Colon (tissue), 2 donors: Measurements from ENCODE around the gene TEX19.
"Not testable (repeated sequence)": the region's sequence is repeated elsewhere in the genome, so short reads cannot be mapped to it uniquely, and the experiment has no call there.

ENCODE experiments used
- FAIRE-seq: peaks from 2 replicates; lab custom pipeline; 2012; peaks lifted over from hg19 to GRCh38; lab: Jason Lieb, UNC
- donor health status: control.
- donor health status: control.

Gene TEX19

GRCh38 chr17:82338858-82339633 is 20.0 kb upstream of the TEX19 start:
- no peak for FAIRE-seq

DNA sequence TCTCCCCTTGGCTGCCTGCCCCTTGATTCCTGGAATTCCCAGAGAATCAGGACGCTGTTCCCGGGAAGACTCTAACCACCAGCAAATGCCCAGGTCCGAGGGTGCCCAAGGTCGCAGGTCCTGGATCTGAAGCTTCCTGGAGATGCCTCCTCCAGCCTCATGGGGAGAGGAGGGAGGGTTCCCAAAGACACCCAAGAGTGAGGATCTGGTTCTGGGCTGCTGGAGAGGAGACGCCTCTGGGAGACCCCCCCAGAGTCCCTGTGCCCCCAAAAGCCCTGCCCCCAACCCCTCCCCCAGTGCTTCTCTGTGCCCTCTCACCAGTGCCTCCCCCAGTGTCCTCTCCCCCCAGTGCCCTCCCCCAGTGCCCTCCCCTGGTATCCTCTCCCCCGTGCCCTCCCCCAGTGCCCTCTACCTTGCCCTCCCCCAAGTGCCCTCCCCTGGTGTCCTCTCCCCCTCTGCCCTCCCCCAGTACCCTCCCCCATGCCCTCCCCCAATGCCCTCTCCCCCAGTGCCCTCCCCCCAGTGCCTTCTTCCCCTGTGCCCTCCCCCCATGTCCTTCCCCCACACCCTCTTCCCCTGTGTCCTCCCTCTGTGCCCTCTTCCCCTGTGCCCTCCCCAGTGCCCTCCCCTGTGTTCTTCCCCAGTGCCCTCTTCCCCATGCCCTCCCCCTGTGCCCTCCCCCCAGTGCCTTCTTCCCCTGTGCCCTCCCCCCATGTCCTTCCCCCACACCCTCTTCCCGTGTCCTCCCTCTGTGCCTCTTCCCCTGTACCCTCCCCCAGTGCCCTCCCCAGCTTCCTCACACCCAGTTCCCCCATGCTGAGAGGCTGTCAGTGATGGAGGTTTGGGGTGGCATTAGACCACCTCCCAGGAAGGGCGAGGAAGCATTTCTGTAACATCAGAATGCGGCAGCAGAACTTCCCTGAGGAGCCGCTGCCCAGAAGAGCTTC is 19.1 kb upstream of the TEX19 start:
- FAIRE-seq = no peak

DNA sequence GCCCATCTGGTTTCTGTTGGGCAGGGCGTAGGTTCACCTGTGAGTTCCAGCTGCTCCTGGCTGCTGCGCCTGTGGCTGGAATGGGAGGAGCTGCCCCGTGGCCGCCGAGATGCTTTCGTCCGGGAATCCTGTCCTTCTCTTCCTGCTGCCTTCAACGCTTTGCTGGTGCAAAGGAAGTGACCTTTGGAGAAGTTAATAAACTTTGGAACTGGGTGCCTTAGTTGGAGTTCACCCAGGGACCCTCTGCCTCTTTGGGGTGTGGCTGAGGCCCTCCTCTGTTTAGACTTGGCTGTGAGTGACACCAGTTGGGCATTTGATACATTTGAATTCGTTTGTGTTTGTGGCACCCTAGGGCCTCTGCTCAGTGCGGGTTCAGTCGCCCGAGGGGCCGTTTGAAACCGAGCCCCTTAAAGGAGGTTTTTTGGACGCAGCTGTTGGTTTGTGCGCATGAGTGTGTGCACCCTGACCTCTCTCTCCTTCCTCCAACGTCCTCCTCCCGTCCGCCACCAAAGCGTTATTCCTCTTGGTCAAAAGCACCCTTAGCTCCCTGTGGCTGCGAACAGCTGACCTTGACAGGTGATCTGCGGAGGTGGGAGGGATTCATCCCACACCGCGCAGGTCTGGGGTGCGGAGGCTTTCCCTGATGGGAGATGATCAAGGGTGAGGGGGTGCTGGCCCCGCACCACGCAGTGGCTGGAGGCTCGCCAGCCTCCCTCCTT is 16.5 kb upstream of the TEX19 start:
- FAIRE-seq = no peak

- no peak for FAIRE-seq
Observed at GRCh38 chr17:82343560-82343959, 15.5 kb upstream of the TEX19 start.

GRCh38 chr17:82344175-82344907 is 14.7 kb upstream of the TEX19 start:
- no peak for FAIRE-seq

- no peak for FAIRE-seq
Observed at GRCh38 chr17:82345151-82345976, 13.7 kb upstream of the TEX19 start.

DNA sequence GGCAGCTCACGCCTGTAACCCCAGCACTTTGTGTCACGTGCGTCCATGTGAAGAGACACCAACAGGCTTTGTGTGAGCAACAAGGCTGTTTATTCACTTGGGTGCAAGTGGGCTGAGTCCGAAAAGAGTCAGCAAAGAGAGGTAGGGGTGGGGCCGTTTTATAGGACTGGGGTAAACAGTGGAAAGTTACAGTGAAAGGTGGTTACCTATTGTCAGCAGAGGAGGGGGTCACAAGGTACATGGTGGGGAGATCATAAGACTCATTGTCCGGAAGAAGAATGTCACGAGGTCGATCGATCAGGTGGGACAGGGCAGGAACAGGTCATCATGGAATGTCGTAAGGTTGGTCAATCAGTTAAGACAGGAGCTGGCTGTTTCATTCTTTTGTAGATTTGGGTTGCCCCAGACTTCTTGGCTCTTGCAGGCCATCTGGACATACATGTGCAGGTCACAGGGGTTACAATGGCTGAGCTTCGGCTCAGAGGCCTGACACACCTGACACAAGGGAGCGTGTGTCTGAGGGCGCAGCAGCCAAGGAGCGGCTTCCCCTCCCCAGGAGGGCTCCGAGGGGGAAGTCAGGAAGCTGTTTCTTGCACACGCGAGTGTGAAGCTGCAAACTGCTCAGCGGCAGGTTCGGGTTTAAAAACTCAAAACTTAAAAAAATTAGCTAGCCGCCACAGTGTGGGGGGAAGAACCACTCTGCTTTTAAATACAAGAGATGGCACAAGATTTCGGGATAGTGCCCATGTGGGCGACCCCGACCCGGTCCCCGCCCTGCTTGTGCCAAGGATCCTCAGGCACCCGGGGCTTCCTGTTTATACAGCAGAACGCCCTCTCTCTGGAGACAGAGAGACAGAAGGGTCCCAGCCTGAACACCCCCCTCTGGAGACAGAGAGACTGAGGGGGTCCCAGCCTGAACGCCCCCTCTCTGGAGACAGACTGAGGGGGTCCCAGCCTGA is 12.4 kb upstream of the TEX19 start:
- FAIRE-seq = no peak

DNA sequence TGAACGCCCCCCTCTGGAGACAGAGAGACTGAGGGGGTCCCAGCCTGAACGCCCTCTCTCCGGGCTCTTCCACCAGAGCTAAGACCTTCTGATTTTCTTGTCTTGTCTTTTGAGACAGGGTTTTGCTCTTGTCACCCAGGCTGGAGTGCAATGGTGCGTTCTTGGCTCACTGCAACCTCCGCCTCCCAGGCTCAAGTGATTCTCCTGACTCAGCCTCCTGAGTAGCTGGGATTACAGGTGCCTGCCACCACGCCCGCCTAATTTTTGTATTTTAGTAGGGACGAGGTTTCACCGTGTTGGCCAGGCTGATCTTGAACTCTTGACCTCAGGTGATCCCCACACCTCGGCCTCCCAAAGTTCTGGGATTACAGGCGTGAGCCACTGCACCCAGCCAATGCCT is 11.1 kb upstream of the TEX19 start:
- FAIRE-seq = not testable (repeated sequence)

DNA sequence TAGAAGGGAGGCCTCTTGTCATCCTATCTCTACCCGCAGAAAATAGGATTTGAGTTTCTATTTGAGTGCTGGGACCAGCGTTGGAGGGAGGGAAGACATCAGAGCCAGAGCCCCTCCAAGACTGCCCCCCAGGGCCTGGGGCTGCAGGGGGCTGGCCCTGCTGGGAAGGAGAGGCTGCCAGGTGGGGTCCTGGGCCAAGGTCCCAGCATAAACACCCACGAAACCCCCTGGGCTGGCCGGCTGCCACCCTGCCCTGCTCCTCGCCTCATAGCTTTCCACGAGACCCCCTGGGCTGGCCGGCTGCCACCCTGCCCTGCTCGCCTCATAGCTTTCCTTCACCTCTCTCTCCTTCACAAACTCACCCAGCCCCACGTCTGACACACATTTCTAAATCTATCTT is 10.6 kb upstream of the TEX19 start:
- FAIRE-seq = no peak

- no peak for FAIRE-seq
Observed at GRCh38 chr17:82348866-82349265, 10.2 kb upstream of the TEX19 start.

- FAIRE-seq = no peak
Observed at GRCh38 chr17:82349287-82349701, 9.8 kb upstream of the TEX19 start.

DNA sequence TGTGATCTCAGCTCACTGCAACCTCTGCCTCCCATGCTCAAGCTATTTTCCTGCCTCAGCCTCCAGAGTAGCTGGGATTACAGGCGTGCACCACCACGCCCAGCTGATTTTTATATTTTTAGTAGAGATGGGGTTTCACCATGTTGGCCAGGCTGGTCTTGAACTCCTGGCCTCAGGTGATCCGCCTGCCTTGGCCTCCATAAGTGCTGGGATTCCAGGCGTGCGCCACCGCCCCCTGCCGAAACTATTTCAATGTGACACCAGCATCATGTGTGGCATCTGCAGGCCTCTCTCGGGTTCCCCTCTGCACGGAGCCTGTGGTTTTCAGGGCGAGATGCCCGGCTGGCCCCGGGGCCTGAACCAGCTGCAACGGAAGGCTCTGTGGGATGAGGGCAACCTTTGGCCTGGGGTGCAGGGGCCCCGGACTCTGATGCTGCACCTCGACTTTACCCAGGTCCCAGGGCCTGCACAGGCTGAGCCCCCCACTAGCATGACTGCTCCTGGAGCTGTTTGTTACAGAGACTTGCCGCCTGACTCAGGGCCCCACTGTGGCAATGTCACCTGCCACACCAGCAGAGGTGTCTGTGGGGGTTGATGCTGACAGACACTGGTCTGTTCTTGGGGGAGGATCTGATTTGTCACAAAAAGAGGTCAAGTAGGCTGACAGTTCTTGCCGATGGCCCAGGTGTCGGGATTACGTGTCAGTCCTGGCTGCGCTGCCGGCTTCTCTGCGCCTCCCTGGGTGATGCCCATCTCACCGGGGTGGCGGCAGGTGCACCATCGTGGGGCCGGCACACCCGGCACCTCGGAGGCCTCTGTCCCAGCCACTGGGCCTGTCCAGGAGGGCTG is 8.6 kb upstream of the TEX19 start:
- no peak for FAIRE-seq

DNA sequence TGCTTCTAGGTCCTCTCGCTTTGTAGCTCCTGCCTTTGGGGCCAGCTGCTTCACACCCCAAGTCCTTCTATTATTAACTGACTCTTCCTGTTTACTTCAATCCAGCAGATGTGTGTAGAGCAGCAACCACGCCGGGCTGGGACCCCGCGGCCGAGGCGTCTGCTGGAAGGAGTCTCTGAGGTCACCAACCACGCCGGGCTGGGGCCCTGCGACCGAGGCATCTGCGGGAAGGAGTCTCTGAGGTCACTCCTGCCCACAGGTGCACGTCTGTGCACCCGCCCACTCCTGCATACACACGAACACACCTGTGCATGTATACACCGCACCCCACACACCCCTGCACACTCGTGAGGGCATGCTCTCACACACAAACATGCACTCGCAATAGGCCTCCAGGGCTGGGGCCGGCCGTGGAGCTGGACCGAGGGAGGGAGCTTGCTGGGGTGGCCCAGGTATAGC is 7.8 kb upstream of the TEX19 start:
- no peak for FAIRE-seq

DNA sequence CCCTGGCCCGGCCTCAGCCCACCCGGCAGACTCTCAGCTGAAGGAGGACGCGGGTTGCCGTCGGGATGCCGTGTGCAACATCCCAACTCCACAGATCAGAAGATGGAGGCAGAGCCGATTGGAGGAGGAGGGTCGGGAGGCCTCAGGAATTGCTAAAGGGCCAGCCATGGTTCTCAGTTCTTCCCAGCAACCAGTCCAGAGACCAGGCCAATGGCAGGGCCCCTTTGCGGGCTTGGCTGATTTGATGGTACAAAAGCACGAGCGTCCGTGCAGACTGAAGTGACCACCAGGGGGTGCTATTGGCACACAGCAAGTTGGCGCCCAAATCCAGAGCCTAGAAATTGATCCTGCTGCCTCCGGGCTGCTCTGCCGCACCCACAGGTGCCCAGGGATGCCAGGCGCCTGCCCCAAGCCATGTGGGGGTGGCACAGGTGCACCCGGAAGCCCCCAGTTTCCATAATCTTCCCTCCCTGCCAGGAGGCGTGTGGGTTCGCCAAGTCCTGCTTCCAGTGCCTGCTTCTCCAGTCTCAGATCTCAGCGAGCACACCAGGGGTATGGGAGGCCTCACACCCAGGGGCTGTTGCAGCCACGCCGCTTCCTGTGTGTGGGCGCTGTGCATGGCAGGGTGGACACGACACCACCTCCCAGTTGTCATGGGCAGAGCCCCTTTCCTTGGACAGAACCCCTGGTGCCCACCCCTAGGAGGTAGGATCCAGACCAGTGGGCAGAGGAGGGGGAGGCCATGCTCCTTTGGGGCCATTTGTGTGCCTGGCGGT is 7.1 kb upstream of the TEX19 start:
- no peak for FAIRE-seq

- FAIRE-seq = no peak
Observed at GRCh38 chr17:82353484-82353883, 5.6 kb upstream of the TEX19 start.

GRCh38 chr17:82354804-82355308 is 4.2 kb upstream of the TEX19 start:
- FAIRE-seq = no peak

DNA sequence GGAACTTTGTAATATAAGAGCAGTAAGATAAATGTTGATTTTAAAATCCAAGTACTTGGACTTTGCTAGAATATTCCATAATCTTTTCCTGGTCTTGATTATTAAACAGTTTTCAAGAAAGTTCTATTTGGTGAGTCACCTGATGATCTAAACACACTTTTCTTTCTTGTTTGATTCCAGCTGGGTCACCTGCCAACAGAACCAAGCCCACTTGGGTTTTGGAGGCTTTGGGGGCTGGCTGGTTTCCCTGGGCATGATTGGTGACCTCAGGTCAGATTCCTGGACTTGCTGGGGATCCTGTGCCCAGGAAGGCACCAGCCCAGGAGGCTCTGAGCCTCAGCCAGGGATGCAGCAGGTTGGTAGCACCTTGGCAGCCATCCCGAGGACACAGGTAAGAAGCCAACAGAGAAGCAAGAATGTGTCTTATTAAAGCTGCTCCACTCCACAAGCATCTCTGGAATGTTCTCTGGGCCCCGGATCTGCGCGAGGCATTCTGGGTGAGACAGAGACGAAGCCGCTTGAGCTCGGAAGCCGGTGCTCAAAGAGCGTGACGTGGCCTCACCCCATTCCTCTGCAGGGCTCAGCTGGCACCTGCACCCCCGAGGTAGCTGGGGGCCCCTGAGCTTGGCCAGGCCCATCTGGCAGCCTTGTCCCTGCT is 3.1 kb upstream of the TEX19 start:
- FAIRE-seq = no peak
